WERI-Rb-1 (cell line): ENCODE measurements around the gene GABBR2.

ENCODE experiments used
- DNase-seq: peaks from one replicate; pipeline ENCODE4 v3.0.0-alpha.2; 2020
- H3K27ac ChIP-seq: fragments of 250-450 bp; sonication (Bioruptor Pico); 2 replicates; pipeline ENCODE4 v1.5.1; 2020; ENCODE audit warnings: mild to moderate bottlenecking, moderate library complexity
- H3K27me3 ChIP-seq: fragments of 250-450 bp; sonication (Bioruptor Pico); 2 replicates; pipeline ENCODE4 v1.5.1; 2021; ENCODE audit warnings: mild to moderate bottlenecking, low read depth, moderate library complexity; ENCODE audit not compliant: insufficient read depth, severe bottlenecking
- H3K36me3 ChIP-seq: fragments of 250-450 bp; sonication (Bioruptor Pico); 2 replicates; pipeline ENCODE4 v1.5.1; 2020; ENCODE audit warnings: mild to moderate bottlenecking, moderate library complexity
- H3K4me3 ChIP-seq: 2 replicates; pipeline ENCODE4 v1.5.1; 2011; ENCODE audit warnings: low read depth, mild to moderate bottlenecking, control low read depth, low read length
- H3K9me3 ChIP-seq: fragments of 250-450 bp; sonication (Bioruptor Pico); 2 replicates; pipeline ENCODE4 v1.5.1; 2021; ENCODE audit warnings: mild to moderate bottlenecking, moderate library complexity; ENCODE audit not compliant: severe bottlenecking
- TF ChIP-seq, protein P1 (sequence below): IDR thresholded peaks from 2 replicates; pipeline ENCODE4 v1.5.1; 2011; ENCODE audit warnings: low read depth, mild to moderate bottlenecking, control low read depth, inconsistent platforms, low read length

Gene GABBR2

DNA sequence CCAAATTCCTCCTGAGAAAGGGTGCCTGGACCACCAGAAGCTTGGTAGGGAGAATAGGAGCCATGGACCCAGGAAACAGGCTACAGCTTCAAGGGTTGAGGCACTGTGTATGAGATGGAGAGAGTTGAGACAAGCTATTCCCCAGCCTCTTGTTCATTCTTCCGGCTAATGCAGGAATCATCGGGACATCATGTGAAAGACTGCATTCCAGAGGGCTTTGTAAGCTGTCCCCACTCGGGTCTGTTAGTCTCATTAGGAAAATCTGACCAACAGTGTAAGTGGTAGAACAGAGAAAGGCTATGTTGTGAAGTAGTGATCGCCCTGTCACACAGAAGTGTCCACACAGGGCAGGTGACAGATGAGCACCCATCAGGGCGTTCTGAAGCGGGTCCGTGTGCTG lies 81.4 kb downstream of the GABBR2 start:
- TF ChIP-seq, protein P1, sequence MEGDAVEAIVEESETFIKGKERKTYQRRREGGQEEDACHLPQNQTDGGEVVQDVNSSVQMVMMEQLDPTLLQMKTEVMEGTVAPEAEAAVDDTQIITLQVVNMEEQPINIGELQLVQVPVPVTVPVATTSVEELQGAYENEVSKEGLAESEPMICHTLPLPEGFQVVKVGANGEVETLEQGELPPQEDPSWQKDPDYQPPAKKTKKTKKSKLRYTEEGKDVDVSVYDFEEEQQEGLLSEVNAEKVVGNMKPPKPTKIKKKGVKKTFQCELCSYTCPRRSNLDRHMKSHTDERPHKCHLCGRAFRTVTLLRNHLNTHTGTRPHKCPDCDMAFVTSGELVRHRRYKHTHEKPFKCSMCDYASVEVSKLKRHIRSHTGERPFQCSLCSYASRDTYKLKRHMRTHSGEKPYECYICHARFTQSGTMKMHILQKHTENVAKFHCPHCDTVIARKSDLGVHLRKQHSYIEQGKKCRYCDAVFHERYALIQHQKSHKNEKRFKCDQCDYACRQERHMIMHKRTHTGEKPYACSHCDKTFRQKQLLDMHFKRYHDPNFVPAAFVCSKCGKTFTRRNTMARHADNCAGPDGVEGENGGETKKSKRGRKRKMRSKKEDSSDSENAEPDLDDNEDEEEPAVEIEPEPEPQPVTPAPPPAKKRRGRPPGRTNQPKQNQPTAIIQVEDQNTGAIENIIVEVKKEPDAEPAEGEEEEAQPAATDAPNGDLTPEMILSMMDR = no peak
- no peaks in the 10 kb centered on the region for H3K27me3 ChIP-seq
- no peak overlapping the region for H3K4me3 ChIP-seq
- peaks cover 6% of the 10 kb centered on the region for H3K9me3 ChIP-seq
- no peak overlapping the region for H3K27ac ChIP-seq
- DNase-seq = no peak
- H3K36me3 ChIP-seq = peaks cover 5% of the 10 kb centered on the region; the same call in 1 of the 2 replicates

DNA sequence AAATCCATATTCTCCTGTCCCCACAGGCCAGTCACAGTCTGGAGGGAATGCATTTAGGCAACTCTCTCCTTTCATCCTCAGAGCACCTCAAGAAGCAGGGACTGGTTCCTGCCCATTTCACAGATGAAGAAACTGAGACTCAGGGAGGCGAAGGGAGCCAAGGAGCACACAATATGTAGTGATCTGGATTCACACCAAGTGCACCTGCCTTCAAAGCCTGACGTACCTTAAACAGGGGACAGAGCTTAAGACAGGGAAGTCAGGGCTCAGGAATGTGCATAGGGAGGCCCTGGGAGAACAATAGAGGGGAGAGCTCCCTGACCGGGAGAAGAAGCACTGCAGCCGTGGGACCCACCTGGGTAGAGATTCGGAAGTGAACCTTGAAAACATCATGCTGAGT lies 83.0 kb downstream of the GABBR2 start:
- no peaks in the 10 kb centered on the region for H3K27me3 ChIP-seq
- H3K36me3 ChIP-seq = peaks cover 5% of the 10 kb centered on the region; the same call in 1 of the 2 replicates
- DNase-seq = no peak
- H3K4me3 ChIP-seq = no peak overlapping the region
- H3K9me3 ChIP-seq = peaks cover 6% of the 10 kb centered on the region
- TF ChIP-seq, protein P1 = no peak
- no peak overlapping the region for H3K27ac ChIP-seq

DNA sequence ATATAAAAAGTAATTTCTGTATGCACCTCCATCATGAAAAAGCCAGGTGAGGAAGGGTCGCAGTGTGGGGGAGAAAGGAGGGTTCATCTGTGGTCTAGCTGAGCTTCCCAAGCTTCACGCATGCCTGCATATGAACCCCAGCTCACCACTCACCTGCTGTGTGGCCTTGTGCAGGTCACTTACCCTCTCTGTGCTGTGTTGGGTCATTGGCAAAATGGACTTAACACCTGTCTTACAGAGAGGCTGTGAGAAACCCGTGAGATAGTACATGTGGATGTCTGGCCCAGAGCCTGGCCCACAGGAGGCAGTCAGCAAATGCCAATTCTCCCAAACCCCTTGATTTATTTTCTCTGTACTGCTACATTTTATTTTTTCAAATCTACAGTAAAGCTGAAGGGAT lies 88.9 kb downstream of the GABBR2 start:
- Histone ChIP-seq H3K4me3 (no peak overlapping the region), H3K27me3 (no peaks in the 10 kb centered on the region), H3K36me3 (peaks cover 5% of the 10 kb centered on the region; the same call in 1 of the 2 replicates), H3K9me3 (peaks cover 6% of the 10 kb centered on the region), H3K27ac (no peak overlapping the region)
- TF ChIP-seq, protein P1 = no peak
- DNase-seq = no peak

DNA sequence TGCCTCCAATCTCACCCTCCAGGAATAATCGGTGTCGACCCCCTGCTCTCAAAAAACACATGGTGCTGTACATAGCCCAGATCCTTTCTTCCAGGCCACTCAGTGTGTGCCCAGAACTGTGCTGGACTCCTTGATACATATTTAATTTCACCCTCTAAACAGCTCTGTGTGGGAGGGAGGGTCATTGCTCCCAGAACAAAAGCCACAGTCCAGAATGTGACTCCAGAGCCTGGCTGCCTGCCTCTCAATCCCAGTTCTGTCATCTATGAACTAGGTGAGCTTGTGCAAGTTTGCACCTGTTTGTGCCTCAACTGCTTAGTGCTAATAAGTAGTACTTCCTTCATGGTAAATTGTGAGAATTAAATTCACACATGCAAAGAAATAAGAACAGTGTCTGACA lies 93.1 kb downstream of the GABBR2 start:
- Histone ChIP-seq H3K9me3 (no peaks in the 10 kb centered on the region), H3K36me3 (no peaks in the 10 kb centered on the region), H3K27me3 (no peaks in the 10 kb centered on the region), H3K27ac (no peak overlapping the region), H3K4me3 (no peak overlapping the region)
- TF ChIP-seq, protein P1 = no peak
- no peak for DNase-seq

DNA sequence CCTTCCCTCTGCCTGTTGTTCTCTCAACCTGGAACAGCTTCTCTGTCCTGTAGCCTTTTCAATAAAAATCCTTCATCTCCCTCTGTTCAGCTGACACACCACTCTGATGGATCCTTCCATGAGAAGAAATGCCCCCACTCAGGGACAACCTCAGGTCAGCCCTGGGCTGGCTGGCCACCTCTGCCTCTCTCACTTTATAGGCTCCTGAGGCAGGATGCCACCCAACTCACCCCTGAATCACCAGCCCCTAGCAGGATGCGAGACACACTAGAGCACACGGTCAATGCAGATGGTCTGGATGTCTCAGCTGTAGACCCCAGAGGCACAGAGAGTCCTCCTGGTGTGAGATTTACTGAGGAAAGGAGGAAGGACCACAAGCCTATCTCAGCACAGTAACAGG lies 93.8 kb downstream of the GABBR2 start:
- no peak for DNase-seq
- no peaks in the 10 kb centered on the region for H3K9me3 ChIP-seq
- no peaks in the 10 kb centered on the region for H3K36me3 ChIP-seq
- H3K4me3 ChIP-seq = no peak overlapping the region
- no peaks in the 10 kb centered on the region for H3K27me3 ChIP-seq
- TF ChIP-seq, protein P1 = no peak
- H3K27ac ChIP-seq = no peak overlapping the region

DNA sequence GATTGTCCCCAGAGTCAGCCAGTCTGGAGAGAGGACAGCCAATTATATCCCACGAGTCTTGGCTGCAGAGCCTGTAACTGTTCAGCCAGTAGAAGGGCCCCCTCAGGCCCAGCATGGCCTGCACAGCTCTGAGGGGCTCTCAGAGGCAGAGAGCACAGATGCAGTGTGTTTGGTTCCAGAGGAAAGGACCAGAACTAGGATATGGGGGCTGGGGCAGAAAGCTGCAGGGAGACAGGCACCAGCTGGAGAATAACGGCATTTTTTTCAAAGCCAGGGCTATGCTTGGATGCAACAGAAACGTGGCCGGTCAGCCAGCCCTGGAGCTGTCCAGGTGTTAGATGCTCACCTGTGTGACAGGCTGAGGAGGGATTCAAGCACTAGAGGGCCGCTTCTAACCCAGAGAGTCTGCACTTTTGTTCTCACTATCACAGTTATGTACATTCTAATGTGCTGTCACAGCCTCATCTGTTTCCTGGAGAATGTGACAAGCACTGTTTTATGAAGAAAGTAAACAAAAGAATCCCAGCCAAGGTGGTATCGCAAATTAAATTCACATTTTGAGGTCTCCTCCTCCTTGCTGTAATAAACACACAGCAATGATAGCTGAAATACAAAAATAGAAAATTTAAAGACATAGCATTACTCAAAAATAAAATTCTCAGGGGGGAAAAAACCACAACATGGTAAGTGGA lies 96.5 kb downstream of the GABBR2 start:
- TF ChIP-seq, protein P1 = no peak
- no peak overlapping the region for H3K27ac ChIP-seq
- peak; percentile 1 for DNase-seq
- no peak overlapping the region for H3K4me3 ChIP-seq
- H3K27me3 ChIP-seq = no peaks in the 10 kb centered on the region
- H3K9me3 ChIP-seq = no peaks in the 10 kb centered on the region
- H3K36me3 ChIP-seq = no peaks in the 10 kb centered on the region
